ENCODE data around the gene SARM1. TPM values are rescaled to one million over a fixed set of nuclear protein-coding genes. Genes with fewer than 3 reads are reported as not detected.
"Not testable (repeated sequence)": the region's sequence is repeated elsewhere in the genome, so short reads cannot be mapped to it uniquely, and the experiment has no call there.

The SARM1 gene
- total and polyA plus RNA-seq, 2 of the 13 experiments (the other 11 are each of a cell fraction or from before 2014, with no cell fraction given) = 0.73 to 0.86 TPM

DNA sequence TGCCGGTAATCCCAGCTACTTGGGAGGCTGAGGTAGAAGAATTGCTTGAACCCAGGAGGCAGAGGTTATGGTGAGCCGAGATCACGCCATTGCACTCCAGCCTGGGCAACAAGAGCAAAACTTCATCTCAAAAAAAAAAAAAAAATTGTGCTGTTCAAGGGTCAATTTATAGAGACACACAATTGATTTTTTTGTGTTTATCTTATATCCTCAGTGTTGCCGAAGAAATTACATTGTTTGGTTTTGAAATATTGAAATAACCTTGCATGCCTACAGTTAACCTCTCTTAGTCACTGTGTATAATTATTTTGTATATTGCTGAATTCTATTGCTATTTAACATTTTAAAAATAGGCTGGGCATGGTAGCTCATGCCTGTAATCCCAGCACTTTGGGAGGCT, 56.5 kb downstream of the SARM1 start (continued):
- TF ChIP-seq ARID5B (CRISPR knock-in tag; IDR thresholded peaks at IDR 0.05) (peak; percentile 56; the same call in 1 of the 2 replicates), HNF4A (CRISPR knock-in tag; IDR thresholded peaks at IDR 0.05) (peak; percentile 47), ONECUT2 (CRISPR knock-in tag; IDR thresholded peaks at IDR 0.05) (peak; percentile 77), AHDC1 (CRISPR knock-in tag; IDR thresholded peaks at IDR 0.05; ENCODE audit: borderline replicate concordance) (peak; percentile 36; the same call in 1 of the 2 replicates), TBX3 (IDR thresholded peaks at IDR 0.05; ENCODE audit: borderline replicate concordance) (peak; percentile 68; the same call in 1 of the 2 replicates), ZNF770 (CRISPR knock-in tag; IDR thresholded peaks at IDR 0.05) (peak; percentile 57; the same call in 1 of the 2 replicates), FOXA1 (IDR thresholded peaks at IDR 0.05) (peak; percentile 53; the same call in 1 of the 2 replicates)
- TF ChIP-seq, protein P1, sequence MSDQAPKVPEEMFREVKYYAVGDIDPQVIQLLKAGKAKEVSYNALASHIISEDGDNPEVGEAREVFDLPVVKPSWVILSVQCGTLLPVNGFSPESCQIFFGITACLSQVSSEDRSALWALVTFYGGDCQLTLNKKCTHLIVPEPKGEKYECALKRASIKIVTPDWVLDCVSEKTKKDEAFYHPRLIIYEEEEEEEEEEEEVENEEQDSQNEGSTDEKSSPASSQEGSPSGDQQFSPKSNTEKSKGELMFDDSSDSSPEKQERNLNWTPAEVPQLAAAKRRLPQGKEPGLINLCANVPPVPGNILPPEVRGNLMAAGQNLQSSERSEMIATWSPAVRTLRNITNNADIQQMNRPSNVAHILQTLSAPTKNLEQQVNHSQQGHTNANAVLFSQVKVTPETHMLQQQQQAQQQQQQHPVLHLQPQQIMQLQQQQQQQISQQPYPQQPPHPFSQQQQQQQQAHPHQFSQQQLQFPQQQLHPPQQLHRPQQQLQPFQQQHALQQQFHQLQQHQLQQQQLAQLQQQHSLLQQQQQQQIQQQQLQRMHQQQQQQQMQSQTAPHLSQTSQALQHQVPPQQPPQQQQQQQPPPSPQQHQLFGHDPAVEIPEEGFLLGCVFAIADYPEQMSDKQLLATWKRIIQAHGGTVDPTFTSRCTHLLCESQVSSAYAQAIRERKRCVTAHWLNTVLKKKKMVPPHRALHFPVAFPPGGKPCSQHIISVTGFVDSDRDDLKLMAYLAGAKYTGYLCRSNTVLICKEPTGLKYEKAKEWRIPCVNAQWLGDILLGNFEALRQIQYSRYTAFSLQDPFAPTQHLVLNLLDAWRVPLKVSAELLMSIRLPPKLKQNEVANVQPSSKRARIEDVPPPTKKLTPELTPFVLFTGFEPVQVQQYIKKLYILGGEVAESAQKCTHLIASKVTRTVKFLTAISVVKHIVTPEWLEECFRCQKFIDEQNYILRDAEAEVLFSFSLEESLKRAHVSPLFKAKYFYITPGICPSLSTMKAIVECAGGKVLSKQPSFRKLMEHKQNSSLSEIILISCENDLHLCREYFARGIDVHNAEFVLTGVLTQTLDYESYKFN (CRISPR knock-in tag; conservative IDR thresholded peaks at IDR 0.05) = peak; percentile 77
- TF ChIP-seq FOXA1 (CRISPR knock-in tag; IDR thresholded peaks at IDR 0.05) = not testable (repeated sequence)
